Right lobe of liver (tissue), 4 donors: ENCODE measurements around the gene CRTC1.

Source experiments
- CTCF ChIP-seq, 4 donors: fragments of 200-600 bp in 3 of 4; fragments of 450-650 bp in 1 of 4; IDR thresholded peaks; one replicate each; pipeline versions ENCODE4 v1.5.1 to v1.8.0; 2016 to 2022; ENCODE audit warnings: antibody characterized with exemption in 4 of 4, mild to moderate bottlenecking in 2 of 4
- POLR2A ChIP-seq: fragments of 450-650 bp; IDR thresholded peaks from one replicate; pipeline ENCODE4 v1.6.1; 2017; ENCODE audit warnings: antibody characterized with exemption, mild to moderate bottlenecking
- donor health status: DM: no; HTN: no; CAD: no.
- donor health status: DM: no; HTN: no; CAD: no.
- donor health status: DM: no; HTN: yes; CAD: no.

- no peak for TF ChIP-seq CTCF (IDR thresholded peaks at IDR 0.05)
- TF ChIP-seq POLR2A, result no peak
These were observed 20.6 kb downstream of the CRTC1 start for GRCh38 chr19:18704054-18704453.
